SK-N-MC (cell line): ENCODE measurements around the gene EFTUD2.

Experiments
- EZH2 ChIP-seq: fragments of 200-600 bp; sonication (generic); IDR thresholded peaks from one replicate; pipeline ENCODE4 v1.6.1; 2017; ENCODE audit warnings: antibody characterized with exemption
- FOXP2 ChIP-seq: optimal IDR thresholded peaks from 2 replicates; pipeline ENCODE3; 2011; ENCODE audit warnings: mild to moderate bottlenecking, moderate library complexity; ENCODE audit not compliant: insufficient read depth; ENCODE audit errors: extremely low read length, control extremely low read depth
- POLR2AphosphoS5 ChIP-seq: IDR thresholded peaks from 2 replicates; pipeline ENCODE4 v1.6.1; 2012; ENCODE audit warnings: mild to moderate bottlenecking, low read depth, low read length, borderline replicate concordance

GRCh38 chr17:44902135-44902760, 3.0 kb upstream of the EFTUD2 start:
- TF ChIP-seq POLR2AphosphoS5 (no peak), EZH2 (no peak), FOXP2 (no peak)
